K562 treated with DMSO at 1 percent for 12 hours (cell line): Measurements from ENCODE around the gene NABP1. TPM values are rescaled to one million over a fixed set of nuclear protein-coding genes. Genes with fewer than 3 reads are reported as not detected.

Experiments
- total RNA-seq: library from RNA; unstranded; fragments of 300-600 nt; gene quantifications from 2 replicates; pipeline ENCODE4 v1.2.3, GENCODE V29; 2022; ENCODE audit not compliant: insufficient read depth

NABP1 gene, protein sequence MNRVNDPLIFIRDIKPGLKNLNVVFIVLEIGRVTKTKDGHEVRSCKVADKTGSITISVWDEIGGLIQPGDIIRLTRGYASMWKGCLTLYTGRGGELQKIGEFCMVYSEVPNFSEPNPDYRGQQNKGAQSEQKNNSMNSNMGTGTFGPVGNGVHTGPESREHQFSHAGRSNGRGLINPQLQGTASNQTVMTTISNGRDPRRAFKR
- 3.5 and 8.5 TPM in 2 replicates for total RNA-seq

DNA sequence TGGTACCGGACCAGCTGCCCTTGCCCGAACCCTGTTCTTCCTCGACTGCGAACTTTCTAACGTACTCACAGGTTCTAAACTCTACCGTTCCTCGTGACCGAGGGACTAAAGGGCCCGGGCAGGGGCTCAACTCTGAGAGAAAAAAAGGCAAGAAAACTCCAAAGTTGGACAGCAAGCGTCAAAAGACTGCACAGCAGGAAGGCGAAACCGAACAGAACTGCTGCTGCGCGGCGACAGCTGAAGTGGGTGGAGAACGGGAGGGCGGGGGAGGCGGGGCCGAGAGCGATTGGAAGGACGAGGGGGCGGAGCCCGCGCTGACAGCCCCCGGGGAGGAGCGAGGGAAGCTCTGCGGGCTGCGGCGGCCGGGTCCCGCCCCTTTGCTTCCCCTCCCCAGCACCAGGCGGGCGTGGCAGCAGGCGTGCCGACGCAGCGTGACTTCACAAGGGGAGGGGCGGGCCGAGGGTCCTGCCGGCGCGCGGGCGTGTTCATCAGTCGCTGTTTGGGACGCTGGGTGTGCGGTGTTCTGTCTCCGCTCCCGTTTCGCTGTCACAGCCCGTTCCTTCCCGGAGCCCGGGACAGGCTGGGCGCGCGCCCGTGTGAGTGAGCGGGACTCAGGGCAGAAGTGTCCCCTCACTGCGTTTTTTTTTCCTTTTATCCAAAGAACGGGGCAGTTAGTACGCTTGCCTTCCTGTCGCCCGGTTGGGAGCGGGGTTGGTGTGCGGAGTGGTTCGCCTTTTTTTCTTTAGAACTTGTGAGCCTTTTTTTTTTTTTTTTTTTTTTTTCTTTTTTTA lies at the start of gene NABP1:
TSS of gene NABP1 (plus strand) at position 491 of the 791 bp plus-strand sequence. CDS start 479 bp downstream, outside the sequence.

Other genes starting within 250 kb of the NABP1 start
- gene CAVIN2, start 169.0 kb downstream of the NABP1 start, total RNA-seq = 9.0 and 17.9 TPM in 2 replicates